ENCODE results near the gene RBM17.
A peak's percentile ranks its signal among the peaks of the same experiment; 100 is the strongest.
"Not testable (repeated sequence)": the region's sequence is repeated elsewhere in the genome, so short reads cannot be mapped to it uniquely, and the experiment has no call there.

Gene RBM17

GRCh38 chr10:6163364-6164270, 74.8 kb downstream of the RBM17 start:
- DNase-seq: peak; percentile 77

- no peak for DNase-seq
Observed at GRCh38 chr10:6164271-6165095, 75.6 kb downstream of the RBM17 start.

DNA sequence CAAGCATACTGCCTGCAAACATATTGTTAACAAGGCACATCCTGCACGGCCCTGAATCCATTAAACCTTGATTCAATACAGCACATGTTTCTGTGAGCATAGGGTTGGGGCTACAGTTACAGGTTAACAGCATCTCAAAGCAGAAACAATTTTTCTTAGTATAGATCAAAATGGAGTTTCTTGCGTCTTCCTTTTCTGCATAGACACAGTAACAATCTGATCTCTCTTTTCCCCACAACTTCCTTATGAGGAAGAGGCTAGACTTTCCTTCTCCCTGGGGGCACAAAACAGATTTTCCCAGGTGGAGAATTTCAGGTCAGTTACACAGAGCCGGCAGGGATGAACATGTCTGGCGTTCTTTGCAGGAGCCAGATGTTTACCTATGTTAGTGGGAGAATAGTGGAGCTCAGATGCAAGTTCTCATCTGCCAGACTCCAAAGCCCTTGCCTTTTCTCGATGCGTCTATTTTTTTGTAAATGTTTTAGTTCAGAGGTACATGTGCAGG, 76.4 kb downstream of the RBM17 start:
- DNase-seq: no peak

DNA sequence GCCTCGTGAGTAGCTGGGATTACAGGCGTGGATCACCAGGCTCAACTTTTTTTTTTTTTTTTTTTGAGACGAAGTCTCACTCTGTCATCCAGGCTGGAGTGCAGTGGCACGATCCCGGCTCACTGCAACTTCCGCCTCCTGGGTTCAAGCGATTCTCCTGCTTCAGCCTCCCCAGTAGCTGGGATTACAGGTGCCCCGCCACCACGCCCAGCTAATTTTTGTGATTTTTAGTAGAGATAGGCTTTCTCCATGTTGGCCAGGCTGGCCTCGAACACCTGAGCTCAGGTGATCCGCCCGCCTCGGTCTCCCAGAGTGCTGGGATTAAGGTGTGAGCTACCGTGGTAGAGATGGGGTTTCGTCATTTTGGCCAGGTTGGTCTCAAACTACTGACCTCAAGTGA, 77.1 kb downstream of the RBM17 start:
- DNase-seq: not testable (repeated sequence)
